GM18867 (cell line): ENCODE results near the gene PLPPR3.

ENCODE experiments used
- ATAC-seq: cut with Tn5 transposase; IDR thresholded peaks from one replicate; pipeline ENCODE4 v1.9.1; 2021; ENCODE audit warnings: mild to moderate bottlenecking, moderate library complexity; ENCODE audit not compliant: unreplicated experiment

The PLPPR3 gene

DNA sequence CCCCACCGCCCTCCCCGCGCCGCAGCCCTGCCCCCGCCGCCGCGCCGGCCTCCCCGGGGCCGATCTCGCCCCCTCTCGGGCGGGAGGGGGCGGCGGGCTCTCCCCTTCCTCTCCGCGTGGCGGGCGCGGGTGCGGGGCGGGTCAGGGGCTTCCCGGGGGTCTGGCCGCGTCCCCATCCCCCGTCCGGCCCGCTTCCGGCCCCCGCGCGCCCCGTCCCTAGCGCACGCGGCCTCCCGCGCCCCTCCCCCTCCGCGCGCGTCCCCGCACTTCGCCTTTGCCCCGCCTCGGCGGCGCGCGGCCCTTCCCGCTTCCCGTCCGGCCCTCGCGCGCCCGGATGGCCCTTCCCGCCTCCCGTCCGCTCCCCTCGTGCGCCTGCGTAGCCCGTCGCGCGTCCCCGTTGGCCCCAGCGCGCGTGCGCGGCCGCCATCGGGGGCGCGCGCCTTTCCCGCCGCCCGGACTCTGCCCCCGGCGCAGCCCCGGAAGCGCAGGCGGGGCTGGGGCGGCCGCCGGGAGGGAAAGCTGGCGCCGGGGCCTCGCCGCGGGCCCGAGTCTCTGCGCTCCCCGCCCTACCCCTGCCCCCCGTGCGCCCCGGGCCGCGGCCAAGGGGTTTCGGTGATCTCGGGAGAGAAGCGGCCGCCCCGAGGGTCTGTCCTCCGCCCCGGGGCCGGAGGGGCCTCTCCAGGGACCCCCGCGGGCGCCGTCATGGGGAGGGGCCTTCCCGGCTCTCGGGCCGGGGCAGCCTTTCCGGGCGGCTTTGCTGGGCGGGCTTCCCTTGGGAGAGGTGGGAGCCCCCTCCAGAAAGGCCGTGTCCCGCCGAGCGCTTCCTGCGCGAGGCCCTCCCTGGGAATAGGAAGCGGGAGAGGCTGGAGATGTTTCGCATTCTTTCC is 24.0 kb downstream of the PLPPR3 start:
- ATAC-seq = peak; percentile 45

DNA sequence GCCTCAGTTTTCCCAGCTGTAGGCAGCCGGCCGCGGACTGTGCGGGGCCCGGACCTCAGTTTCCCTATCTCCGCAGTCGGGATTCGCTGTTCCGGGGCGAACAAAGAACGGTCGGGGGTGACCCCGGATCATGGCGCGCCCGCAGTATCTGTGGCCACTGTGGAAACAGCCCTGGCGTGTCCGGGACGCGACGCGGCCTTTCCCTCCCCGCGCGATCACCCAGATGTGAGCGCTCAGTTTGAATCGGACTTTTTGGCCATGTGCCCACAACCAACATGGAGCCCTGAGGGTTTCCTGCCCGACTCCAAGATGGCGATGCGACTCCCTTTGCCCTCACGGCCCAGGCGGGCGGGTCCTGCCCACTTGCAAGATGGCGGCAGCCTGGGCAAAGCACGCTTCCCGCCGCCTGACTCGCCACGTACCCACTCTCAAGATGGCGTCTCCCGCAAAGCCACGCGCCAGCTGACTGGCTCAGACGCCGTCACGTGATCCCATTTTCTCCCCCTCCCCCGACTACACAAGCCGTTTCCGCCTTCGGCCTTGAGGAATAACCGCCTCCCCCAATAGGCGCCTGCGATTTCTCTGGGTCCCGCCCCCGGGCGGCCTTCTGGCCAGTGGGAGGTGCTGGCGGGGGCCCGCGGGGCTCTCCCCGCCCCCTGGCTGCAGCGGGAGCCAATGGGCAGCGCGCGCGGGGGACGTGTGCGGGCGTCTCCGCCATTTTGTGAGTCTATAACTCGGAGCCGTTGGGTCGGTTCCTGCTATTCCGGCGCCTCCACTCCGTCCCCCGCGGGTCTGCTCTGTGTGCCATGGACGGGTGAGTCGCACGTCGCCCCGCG is 24.8 kb downstream of the PLPPR3 start, which contains the start of gene PTBP1:
TSS of gene PTBP1 (plus strand) at position 761 of the 836 bp plus-strand sequence. CDS start at position 807, 46 bp downstream.
- ATAC-seq = peak; percentile 77

DNA sequence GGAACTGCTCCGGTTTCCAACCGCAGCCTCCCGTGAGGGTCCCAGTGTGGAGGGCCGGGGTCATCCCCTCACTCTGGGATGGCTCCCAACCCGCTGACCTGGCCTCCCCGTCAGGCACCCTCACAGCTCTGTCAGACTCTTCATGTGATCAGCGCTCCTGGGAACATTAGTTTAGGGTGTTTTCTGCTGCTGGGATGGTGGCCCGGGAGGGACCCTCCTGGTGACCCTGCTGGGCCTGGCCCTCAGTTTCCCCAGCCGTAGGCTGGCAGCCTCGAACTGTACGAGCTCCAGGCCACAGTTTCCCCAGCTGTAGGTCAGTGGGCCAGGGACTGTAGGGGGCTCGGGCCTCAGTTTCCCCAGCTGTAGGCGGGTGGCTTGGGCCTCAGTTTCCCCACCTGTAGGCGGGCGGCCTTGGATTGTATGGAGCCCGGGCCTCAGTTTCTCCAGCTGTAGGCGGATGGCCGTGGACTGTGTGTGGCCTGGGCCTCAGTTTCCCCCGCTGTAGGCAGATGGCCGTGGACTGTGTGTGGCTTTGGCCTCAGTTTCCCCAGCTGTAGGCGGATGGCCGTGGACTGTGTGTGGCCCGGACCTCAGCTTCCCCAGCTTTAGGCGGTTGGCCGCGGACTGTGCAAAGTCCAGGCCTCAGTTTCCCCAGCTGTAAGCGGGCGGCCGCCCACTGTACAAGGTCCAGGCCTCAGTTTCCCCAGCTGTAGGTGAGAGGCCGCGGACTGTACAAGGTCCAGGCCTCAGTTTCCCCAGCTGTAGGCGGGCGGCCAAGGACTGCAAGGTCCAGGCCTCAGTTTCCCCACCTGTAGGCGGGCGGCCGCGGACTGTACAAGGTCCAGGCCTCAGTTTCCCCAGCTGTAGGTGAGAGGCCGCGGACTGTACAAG is 25.8 kb downstream of the PLPPR3 start:
- ATAC-seq = no peak

DNA sequence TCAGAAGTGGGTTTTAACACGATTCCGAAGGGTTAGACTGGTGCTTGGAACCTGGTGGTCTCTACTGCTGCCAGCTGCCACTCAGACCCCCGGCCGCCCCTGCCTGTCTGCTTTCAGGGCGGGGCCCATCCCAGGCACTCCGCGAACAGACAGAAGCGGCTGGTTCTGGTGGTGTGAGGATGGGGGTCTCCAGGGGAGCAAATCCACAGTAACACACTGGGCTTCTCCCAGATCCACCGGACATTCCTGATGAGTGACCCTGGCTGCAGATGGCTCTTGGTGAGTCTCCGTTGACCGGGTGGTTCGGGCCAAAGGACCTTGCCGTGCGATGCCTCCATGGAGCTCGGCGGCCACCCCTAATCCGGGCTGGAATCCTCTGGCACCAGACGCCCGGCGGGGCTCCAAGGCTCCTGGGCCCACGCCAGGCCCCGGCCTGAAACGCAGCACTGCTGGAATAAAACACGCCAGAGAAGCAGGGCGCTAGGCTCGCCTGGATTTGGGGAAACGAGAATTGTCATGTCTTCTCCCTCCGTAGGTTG is 26.6 kb downstream of the PLPPR3 start:
- ATAC-seq = no peak

DNA sequence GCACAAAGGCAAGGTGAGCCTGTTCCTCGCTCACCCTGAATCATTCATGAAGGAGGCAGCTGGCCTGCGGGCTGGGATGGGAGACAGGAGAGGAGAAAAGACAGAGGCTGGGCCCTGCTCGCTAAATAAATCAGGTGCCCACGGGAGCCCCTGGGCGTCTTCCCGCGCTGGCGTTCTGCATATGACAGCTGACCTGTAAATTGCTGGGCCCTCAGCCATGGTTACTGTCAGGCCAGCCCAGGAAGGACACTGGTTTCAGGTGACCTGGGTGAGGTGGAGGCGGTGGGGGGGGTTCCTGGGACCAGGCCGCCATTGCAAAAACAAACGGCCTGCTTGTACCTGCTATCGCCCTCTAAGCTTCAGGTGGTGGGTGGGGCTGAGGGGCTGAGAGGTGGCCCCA is 27.9 kb downstream of the PLPPR3 start:
- no peak for ATAC-seq

DNA sequence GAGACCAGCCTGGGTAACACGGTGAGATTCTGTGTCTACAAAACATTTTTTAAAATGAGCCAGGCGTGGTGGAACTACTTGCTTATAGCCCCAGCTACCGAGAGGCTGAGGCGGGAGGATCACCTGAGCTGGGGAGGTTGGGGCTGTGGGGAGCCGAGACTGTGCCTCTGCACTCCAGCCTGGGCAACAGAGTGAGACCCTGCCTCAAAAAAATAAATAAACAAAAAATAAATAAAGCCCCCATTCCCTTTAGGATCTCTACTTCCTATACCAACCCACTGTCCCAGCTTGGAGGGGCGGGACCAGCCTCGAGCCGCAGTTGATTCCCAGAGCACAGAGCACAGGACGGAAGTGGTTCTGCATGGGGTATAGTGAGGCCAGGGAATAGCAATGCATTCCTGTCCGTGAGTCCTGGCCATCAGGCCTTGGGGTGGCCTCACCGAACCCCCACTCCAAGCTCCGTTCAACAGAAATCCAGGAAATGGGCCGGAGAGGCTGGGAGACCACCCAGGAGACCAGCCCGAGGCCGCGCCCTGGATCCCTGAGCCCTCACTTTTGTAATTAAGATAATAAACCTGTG is 29.4 kb downstream of the PLPPR3 start:
- ATAC-seq = no peak

DNA sequence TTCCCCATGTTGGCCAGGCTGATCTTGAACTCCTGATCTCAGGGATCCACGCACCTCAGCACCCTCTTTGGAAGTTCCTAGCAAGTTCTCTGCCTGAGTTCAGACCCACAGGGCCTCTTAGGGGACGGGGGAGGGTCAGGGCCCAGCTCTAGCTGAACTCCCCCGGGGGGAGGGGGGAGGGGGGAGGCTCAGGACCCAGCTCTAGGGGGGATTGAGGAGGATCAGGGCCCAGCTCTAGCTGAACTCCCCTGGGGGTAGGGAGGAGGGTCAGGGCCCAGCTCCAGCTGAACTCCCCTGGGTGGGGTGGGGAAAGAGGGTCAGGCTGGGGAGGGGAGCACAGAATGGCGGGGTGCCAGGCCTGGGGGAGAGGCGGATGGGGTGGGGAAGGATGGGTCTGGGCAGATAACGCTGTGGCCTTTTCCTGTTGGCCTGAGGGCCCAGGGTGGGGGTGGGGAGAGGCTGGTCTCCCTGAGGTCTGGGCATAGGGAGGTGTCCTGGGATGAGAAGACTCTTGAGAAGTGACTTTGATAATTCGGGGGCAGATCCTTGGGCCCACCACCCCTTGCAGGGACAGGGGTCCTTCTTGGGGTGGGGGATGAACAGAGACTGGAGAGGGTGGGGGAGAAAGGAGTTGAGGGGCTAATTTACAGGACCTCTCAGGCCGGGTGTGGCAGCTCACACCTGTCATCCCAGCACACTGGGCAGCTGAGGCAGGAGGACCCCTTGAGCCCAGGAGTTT is 30.0 kb downstream of the PLPPR3 start:
- ATAC-seq = no peak

DNA sequence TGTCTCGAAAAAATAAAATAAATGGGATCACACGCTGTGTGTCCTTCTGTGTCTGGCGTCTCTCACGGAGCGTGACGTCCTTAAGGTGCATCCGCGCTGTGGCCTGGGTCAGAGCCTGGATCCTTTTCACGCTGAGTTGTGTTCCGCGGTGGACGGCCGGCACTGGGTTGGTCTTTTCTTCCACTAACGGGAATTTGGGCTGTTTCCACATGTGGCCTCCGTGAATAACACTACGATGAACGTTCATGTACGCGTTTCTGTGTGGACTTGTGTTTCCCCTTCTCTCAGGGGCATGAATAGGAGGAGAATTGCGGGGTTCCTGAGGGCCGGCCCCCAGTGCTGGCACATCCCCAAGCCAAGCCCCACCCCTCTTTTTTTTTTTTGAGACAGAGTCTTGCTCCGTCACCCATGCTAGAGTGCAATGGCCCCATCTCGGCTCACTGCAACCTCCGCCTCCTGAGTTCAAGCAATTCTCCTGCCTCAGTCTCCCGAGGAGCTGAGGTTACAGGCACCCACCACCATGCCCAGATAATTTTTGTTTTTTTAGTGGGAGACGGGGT is 30.7 kb downstream of the PLPPR3 start:
- ATAC-seq = no peak

DNA sequence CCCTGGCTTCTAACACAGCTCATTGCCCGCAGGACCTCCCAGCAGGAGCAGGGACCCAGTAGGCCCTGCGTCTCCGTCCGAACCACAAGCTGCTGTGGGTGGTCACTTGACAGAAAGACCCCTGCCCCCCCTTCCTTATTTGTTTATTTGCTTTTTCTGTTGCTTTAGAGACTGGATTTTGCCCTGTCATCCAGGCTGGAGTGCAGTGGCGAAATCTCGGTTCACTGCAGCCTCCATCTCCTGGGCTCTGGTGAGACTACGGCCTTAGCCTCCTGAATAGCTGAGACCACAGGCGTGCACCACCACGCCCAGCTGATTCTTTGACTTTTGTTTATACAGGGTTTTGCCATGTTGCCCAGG is 32.1 kb downstream of the PLPPR3 start:
- no peak for ATAC-seq

DNA sequence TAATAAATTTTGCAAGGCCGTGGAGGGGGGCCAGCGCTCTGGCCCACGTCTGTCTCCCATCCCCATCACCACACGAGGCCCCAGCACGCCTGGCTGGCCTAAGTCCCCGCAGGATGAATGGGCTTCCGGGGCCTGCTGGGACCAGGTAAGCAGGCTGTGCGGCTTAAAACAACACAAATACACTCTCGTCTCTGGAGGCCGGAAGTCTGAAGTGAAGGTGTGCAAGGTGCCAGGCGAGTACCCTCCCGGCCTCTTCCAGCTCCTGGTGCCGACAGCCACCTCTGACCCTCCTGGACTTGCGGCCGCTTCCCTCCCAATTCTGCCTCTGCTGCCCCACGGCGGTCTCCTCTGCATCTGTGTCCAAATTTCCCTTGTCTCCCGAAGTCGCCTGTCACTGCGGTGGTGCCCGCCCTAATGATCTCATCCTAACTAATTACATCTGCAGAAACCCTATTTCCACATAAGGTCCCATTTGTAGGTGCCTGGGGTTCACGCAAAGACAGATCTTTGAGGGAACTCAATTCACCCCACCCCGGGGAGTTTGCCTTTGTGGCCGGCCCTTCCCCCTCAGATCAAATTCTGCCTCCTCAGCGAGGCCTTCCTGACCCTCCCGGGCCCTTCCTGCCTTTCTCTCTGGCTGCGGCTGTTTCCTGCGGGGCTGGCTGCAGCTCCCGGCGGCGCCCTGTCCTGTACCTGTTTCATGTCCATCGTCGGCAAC is 32.6 kb downstream of the PLPPR3 start:
- ATAC-seq = no peak

DNA sequence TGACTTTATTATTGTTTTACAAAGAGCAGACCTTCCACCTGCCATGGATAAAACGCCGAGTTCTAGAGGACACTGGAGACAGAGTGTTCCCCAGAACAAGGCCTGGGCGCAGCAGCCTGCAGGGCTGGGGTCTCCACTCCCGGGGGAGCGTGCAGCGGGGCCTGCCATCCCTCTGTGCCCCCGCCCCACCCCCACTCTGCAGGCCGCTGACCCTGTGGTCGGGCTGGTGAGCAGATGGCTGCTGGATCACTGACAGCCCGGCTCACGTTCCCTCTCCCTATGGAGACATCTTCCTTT is 33.1 kb downstream of the PLPPR3 start:
- ATAC-seq = no peak

DNA sequence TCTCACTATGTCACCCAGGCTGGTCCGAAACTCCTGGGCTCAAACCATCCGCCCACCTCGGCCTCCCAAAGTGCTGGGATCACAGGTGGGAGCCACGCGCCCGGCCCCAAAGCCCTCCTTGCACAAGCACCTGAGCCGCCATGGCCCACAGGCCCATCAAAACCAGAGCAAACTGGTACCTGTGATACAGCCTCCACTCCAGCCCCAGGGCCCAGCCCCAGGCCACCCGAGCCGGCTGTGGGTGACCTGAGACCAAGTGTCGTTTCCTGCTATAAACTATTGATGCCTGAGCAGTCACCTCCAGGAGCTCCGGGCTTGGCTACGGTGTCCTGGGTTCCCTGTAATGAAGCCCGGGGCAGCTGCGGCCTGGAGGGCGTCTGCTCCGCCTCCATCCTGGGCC is 34.2 kb downstream of the PLPPR3 start:
- ATAC-seq = no peak

DNA sequence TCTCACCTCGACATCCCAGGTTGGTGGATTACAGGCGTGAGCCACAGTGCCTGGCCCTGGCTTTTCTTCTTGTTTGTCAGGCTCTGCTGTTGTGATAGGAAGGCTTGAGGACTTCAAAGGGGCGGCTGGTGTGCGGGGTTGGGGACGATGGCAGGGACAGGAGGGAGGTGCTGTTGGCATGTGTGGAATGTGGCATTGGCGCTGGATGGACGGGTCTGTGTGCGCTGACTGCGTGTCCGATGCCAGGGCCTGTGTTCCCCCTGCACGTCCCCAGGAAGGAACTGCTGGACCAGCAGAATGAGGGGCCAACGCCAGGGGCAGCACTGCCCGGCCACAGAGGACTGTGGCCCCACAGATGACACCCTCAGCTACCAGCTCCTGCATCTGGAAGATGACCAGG is 37.2 kb downstream of the PLPPR3 start:
- no peak for ATAC-seq

DNA sequence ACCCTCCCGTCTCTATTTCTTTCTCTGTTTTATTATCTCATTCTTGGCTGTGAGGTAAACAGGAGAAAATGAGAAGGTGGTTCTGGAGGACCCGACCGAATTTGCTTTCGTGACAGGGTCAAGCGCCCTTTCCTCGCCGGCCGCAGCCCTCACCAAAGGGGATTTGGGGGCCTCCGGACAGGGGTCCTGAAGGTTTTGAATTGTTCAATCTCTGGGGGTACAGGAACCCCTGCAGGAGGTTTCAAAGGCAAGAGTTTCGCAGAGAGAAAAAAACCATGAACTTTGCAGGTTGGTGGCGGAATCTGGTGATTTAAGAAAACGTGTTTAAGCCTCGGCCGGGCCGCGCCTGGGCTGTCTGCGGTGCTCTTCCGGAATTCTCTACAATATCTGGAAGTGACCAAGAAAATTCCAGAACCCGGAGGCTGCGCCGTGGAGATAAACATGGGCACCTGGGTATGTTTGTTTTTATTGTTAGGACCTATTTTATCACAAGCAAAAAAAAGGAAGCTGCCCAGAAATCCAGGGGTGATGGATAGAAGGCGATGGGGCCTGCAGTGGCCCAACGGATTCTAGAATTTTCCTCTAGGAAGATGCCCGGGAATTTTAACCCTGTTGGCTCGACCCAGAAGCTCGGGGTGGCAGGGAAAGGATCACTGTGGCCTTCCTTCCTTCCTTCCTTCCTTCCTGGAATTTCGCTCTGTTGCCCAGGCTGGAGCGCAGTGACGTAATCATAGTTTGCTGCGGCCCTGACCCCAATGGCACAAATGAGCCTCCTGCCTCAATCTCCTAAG is 38.7 kb downstream of the PLPPR3 start:
- ATAC-seq = no peak

DNA sequence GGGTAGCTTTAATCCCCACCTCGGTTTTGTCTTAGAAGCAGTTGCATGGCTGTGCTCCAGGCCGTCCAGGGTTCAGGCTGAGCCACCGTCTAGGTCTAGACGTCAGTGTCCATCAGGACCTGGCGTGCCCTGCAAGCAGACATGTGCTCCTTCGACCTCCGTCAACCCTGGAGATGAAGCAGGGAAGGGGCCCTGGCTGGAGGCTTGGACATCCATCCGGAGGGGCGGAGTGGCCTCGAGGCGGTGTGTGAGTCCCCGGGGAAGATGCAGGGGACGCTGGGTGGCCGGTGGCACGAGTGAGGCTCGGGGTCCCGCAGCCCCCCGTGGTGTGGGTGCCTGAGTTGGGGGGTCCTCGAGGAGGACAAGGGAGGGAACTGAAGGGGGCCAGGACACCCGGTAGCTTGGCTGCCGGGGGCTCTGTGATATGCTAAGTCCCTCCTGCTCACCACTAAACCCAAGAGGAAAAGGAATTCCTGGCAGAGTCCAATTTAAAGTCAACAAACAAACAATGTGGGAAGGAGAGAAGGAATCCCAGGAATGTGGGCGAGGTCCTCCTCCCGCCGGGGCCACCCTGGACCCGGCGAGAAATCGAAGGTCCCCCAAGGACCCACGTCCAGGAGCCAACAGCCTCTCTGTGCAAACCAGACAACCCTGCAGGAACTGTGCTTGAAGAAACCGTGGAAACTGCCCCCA is 39.4 kb downstream of the PLPPR3 start:
- ATAC-seq = no peak

DNA sequence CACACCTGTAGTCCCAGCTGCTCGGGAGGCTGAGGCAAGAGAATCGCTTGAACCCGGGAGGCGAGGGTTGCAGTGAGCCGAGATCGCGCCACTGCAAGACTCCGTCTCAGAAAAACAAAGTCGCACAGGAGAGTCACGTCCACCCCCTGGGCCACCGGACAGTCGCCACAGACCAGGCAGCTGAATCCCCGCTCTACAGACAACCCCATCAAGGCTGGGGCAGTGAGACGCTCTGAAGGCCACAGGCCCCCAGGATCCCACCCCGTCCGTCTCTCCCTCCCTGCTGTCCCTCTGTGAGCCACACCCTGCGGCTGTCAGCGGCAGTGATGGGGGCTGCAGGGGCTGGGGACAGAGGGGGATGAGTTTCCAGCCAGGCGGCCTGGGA is 40.0 kb downstream of the PLPPR3 start:
- no peak for ATAC-seq

DNA sequence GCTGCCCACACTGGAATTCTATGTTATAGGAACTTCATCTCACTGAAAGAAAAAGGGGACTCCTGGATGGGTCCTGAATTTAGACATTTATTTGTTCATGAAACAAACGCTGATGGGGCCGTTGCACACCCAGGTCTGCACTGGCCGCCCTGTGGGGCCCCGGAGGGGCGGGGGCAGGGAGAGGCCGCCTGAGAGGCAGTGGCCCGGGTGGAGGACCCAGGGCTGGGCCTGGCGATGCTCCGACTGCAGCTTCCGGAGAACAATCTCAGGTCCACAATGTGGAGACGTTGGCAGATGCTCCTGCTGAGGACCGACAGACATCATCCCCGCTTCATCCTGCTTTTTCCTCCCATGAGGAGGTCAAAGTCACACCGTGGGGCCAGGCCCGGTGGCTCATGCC is 40.8 kb downstream of the PLPPR3 start:
- ATAC-seq = no peak
